C1 segment of cervical spinal cord (tissue), 14 donors: ENCODE results near the gene ABR.
"Not testable (repeated sequence)": the region's sequence is repeated elsewhere in the genome, so short reads cannot be mapped to it uniquely, and the experiment has no call there.

Source experiments
- DNase-seq, 14 donors: peaks; one replicate each; lab custom pipeline; 2025; lab: John Stamatoyannopoulos, UW

ABR gene

GRCh38 chr17:1122533-1123392 is 57.0 kb downstream of the ABR start:
- DNase-seq: peak in 12 of 14 donors; percentile 19 to 76 (median 66)

- DNase-seq: not testable (repeated sequence)
These were observed 58.4 kb downstream of the ABR start for GRCh38 chr17:1121442-1121817.

GRCh38 chr17:1120596-1121441 is 59.0 kb downstream of the ABR start:
- DNase-seq: no peak

GRCh38 chr17:1119924-1120323 is 59.9 kb downstream of the ABR start:
- DNase-seq: no peak

GRCh38 chr17:1116602-1117001 is 63.2 kb downstream of the ABR start:
- DNase-seq: no peak

GRCh38 chr17:1112875-1113274 is 66.9 kb downstream of the ABR start:
- no peak for DNase-seq

GRCh38 chr17:1111599-1112443 is 68.0 kb downstream of the ABR start:
- peak in 7 of 14 donors; percentile 7 to 80 (median 72) for DNase-seq

- DNase-seq: peak in 10 of 14 donors; percentile 41 to 95 (median 76)
These were observed 68.8 kb downstream of the ABR start for GRCh38 chr17:1110862-1111598.

GRCh38 chr17:1110541-1110861 is 69.3 kb downstream of the ABR start:
- DNase-seq: no peak

GRCh38 chr17:1109606-1110540 is 69.9 kb downstream of the ABR start:
- peak in 1 of 14 donors; percentile 12 for DNase-seq

- peak in 4 of 14 donors; percentile 20 to 72 (median 56) for DNase-seq
These were observed 70.8 kb downstream of the ABR start for GRCh38 chr17:1108765-1109605.

GRCh38 chr17:1108478-1108764 is 71.4 kb downstream of the ABR start:
- no peak for DNase-seq

- DNase-seq: peak in 1 of 14 donors; percentile 16
These were observed 71.9 kb downstream of the ABR start for GRCh38 chr17:1107777-1108477.

GRCh38 chr17:1107083-1107776 is 72.6 kb downstream of the ABR start:
- no peak for DNase-seq

- DNase-seq: no peak
These were observed 75.6 kb downstream of the ABR start for GRCh38 chr17:1104222-1104621.

GRCh38 chr17:1100382-1100781 is 79.4 kb downstream of the ABR start:
- DNase-seq: peak in 1 of 14 donors; percentile 34

GRCh38 chr17:1099242-1099641 is 80.5 kb downstream of the ABR start:
- no peak for DNase-seq
